IPS-15b (cell line): ENCODE results near the gene JMJD1C.

Experiments used
- H3K27me3 ChIP-seq: one replicate; pipeline ENCODE4 v1.6.1; 2013; ENCODE audit warnings: low read length; ENCODE audit not compliant: control insufficient read depth, insufficient read depth
- H3K36me3 ChIP-seq: one replicate; pipeline ENCODE4 v1.6.1; 2013; ENCODE audit warnings: low read length; ENCODE audit not compliant: control insufficient read depth, insufficient read depth
- H3K4me1 ChIP-seq: one replicate; pipeline ENCODE4 v1.6.1; 2013; ENCODE audit warnings: mild to moderate bottlenecking, low read length; ENCODE audit not compliant: control insufficient read depth, insufficient read depth
- H3K4me3 ChIP-seq: one replicate; pipeline ENCODE4 v1.5.1; 2013; ENCODE audit warnings: low read depth, low read length
- H3K9ac ChIP-seq: one replicate; pipeline ENCODE4 v1.6.1; 2013; ENCODE audit warnings: low read depth, mild to moderate bottlenecking, low read length
- H3K9me3 ChIP-seq: one replicate; pipeline ENCODE4 v1.6.1; 2013; ENCODE audit warnings: mild to moderate bottlenecking, low read length; ENCODE audit not compliant: control insufficient read depth, insufficient read depth

JMJD1C gene

GRCh38 chr10:63214571-63214970 lies 251.2 kb downstream of the JMJD1C start:
- peaks cover 6% of the 10 kb centered on the region for H3K4me1 ChIP-seq
- peaks cover 11% of the 10 kb centered on the region for H3K36me3 ChIP-seq

GRCh38 chr10:63213489-63213888 lies 252.3 kb downstream of the JMJD1C start:
- Histone ChIP-seq H3K4me3 (no peak overlapping the region), H3K27me3 (no peaks in the 10 kb centered on the region), H3K9me3 (no peaks in the 10 kb centered on the region), H3K9ac (no peak overlapping the region), H3K4me1 (peaks cover 13% of the 10 kb centered on the region), H3K36me3 (peaks cover 11% of the 10 kb centered on the region)

More at GRCh38 chr10:63214571-63214970, 251.2 kb downstream of the JMJD1C start:
- Histone ChIP-seq H3K4me3 (no peak overlapping the region), H3K9me3 (no peaks in the 10 kb centered on the region), H3K9ac (no peak overlapping the region), H3K27me3 (no peaks in the 10 kb centered on the region)

DNA sequence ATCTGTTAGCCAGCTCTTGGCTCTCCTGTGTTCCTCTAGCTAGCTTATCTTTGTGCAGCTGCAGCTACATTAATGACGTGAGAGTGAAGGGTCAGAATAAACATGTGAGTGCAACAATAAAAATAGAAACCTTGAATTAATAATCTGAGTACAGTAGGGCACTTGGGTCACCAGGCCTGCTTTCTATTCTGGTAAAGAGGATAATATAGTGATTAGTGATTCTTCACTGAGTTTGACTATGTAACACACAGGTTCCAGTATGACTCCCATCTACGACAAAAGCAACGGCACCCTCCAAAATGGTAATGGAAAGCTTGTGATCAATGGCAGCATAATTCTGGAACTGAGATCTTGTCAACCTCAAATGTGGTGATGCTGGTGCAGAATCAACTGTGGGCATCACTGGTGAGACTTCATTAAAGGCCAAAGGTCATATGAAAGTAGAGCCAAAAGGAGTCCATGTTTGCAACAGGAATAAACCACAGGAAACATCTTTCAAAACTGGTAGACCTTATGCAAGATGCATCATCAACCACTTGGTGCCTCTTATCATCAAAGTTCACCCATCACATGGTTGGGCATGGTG lies 255.1 kb downstream of the JMJD1C start:
- Histone ChIP-seq H3K36me3 (peaks cover 19% of the 10 kb centered on the region), H3K9ac (no peak overlapping the region), H3K4me3 (no peak overlapping the region), H3K27me3 (no peaks in the 10 kb centered on the region), H3K9me3 (no peaks in the 10 kb centered on the region), H3K4me1 (peaks cover 29% of the 10 kb centered on the region)

DNA sequence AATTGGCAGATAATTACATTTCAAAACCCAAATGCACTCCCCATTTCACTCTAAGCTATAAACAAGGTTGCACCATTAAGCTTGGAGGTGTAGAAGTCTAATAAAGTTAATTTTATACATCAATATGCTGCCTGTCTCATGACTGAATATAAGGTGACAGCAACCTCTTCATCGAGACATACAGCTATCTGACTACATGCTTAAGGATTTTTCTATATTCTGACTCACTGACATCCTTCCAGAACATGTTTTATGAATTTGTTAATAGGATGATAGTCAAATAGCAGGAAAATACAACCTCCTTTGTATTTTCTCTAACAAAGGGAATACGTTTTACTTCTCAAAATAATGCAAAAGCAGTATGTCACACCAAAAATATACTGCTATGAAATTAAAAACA lies 256.1 kb downstream of the JMJD1C start:
- no peaks in the 10 kb centered on the region for H3K27me3 ChIP-seq
- H3K4me1 ChIP-seq: peaks cover 38% of the 10 kb centered on the region
- no peaks in the 10 kb centered on the region for H3K9me3 ChIP-seq
- peaks cover 19% of the 10 kb centered on the region for H3K36me3 ChIP-seq
- no peak overlapping the region for H3K4me3 ChIP-seq
- H3K9ac ChIP-seq: no peak overlapping the region

DNA sequence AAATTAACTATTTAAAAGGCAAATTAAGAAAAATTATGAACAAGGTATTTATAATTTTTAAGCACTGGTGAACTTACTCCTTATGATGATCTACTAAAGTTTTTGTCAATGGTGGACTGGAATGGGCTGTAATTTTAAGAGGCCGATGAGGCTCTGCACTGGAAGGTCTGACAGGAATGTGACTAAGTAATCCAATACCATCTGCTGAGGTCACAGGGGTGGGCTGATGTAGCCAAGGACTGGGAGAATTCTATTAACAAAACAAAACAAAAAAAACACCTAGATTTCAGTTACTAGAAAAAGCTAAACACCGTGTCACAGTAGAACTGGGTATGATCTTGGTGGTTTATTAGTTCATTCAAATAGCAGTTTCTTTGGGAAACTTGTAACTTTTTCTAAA lies 256.8 kb downstream of the JMJD1C start:
- H3K4me1 ChIP-seq: peaks cover 42% of the 10 kb centered on the region
- H3K27me3 ChIP-seq: no peaks in the 10 kb centered on the region
- H3K9me3 ChIP-seq: no peaks in the 10 kb centered on the region
- H3K36me3 ChIP-seq: peaks cover 16% of the 10 kb centered on the region
- no peak overlapping the region for H3K9ac ChIP-seq
- no peak overlapping the region for H3K4me3 ChIP-seq

GRCh38 chr10:63206997-63207811 lies 258.6 kb downstream of the JMJD1C start:
- peaks cover 8% of the 10 kb centered on the region for H3K36me3 ChIP-seq
- H3K9me3 ChIP-seq: no peaks in the 10 kb centered on the region
- H3K9ac ChIP-seq: no peak overlapping the region
- H3K27me3 ChIP-seq: no peaks in the 10 kb centered on the region
- H3K4me3 ChIP-seq: no peak overlapping the region
- H3K4me1 ChIP-seq: peaks cover 42% of the 10 kb centered on the region

DNA sequence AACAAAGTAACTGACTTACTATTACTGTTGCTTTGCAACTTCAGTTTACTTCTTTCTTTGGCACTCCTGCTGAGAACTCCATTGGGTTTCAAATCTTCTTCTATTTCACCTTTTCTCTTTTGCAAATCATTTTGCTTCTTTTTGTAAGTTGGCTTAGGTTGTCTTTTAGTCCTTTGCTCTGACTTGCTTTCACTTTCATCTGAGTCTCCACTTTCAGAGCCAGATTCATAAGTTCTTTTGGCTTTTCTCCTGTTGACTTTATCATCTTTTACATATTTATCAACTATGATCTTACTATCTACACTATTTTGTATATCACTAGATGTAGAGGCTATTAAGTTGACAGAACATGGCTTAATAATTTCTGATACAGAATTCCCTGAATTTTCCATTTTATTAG lies 259.2 kb downstream of the JMJD1C start:
- peaks cover 42% of the 10 kb centered on the region for H3K4me1 ChIP-seq
- no peaks in the 10 kb centered on the region for H3K27me3 ChIP-seq
- peaks cover 8% of the 10 kb centered on the region for H3K36me3 ChIP-seq
- H3K9me3 ChIP-seq: no peaks in the 10 kb centered on the region
- no peak overlapping the region for H3K9ac ChIP-seq
- no peak overlapping the region for H3K4me3 ChIP-seq

DNA sequence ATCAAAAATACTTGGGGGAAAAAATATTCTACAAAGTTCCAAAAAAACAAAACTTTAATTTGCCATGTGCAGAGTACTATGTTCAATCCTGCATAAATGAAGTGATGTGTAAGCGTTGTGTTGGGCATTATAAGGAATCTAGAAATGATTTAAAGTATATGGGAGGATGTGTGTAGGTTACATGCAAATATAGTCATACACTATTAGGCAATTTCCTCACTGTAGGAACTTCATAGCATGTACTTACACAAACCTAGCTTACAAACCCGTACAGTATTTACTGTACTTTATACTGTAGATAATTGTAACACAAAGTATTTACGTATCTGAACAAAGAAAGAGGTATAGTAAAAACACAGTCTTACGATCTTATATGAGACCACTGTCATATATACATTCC lies 260.4 kb downstream of the JMJD1C start:
- H3K36me3 ChIP-seq: peaks cover 8% of the 10 kb centered on the region
- no peaks in the 10 kb centered on the region for H3K9me3 ChIP-seq
- no peak overlapping the region for H3K4me3 ChIP-seq
- no peak overlapping the region for H3K9ac ChIP-seq
- H3K27me3 ChIP-seq: no peaks in the 10 kb centered on the region
- H3K4me1 ChIP-seq: peaks cover 50% of the 10 kb centered on the region

GRCh38 chr10:63204667-63205391 lies 260.9 kb downstream of the JMJD1C start:
- Histone ChIP-seq H3K9ac (no peak overlapping the region), H3K27me3 (no peaks in the 10 kb centered on the region), H3K4me3 (no peak overlapping the region), H3K9me3 (no peaks in the 10 kb centered on the region), H3K36me3 (peaks cover 8% of the 10 kb centered on the region), H3K4me1 (peaks cover 50% of the 10 kb centered on the region)

DNA sequence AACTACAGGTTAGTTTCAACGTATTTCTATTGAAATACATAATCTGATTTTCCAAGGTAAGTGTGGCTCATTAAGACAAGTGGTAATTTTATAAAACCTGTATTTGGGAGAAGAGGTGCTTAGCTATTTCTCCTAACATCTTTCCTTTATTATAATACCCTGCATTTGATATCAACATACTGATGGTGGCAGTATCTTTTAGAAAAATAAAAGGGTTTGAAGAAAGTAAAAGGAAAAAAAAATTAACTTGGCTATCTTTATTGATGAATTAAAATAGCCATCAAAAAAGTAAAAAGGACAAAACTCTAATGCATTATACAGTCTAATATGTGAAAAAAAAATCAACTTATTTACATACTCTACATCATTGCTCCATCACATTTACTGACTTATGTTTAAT lies 264.7 kb downstream of the JMJD1C start:
- no peaks in the 10 kb centered on the region for H3K9me3 ChIP-seq
- no peak overlapping the region for H3K4me3 ChIP-seq
- no peaks in the 10 kb centered on the region for H3K27me3 ChIP-seq
- no peak overlapping the region for H3K9ac ChIP-seq
- peaks cover 29% of the 10 kb centered on the region for H3K4me1 ChIP-seq
- peaks cover 13% of the 10 kb centered on the region for H3K36me3 ChIP-seq

- Histone ChIP-seq H3K36me3 (peaks cover 13% of the 10 kb centered on the region), H3K4me1 (peaks cover 28% of the 10 kb centered on the region), H3K9ac (no peak overlapping the region), H3K9me3 (no peaks in the 10 kb centered on the region), H3K4me3 (no peak overlapping the region), H3K27me3 (no peaks in the 10 kb centered on the region)
These were observed 265.3 kb downstream of the JMJD1C start for GRCh38 chr10:63200431-63200830.
